Endothelial cell of umbilical vein (primary cell): ENCODE data around the gene SCYL1. TPM values are rescaled to one million over a fixed set of nuclear protein-coding genes. Genes with fewer than 3 reads are reported as not detected.

Source experiments
- BruUV-seq: library from RNA; stranded (reverse); fragments of 400-500 nt; replicated peaks from 2 replicates; lab custom pipeline; 2021; lab: Mats Ljungman, UMichigan
- CTCF ChIA-PET: fragments of 300-600, 350-600 bp; sonication (Branson Sonifier 250); formaldehyde crosslinking; loops from one replicate; lab custom pipeline; 2021; ENCODE audit warnings: antibody characterized with exemption, inconsistent platforms; lab: Charles Lee
- POLR2A ChIA-PET: fragments of 300-600, 350-600 bp; sonication (Branson Sonifier 250); formaldehyde crosslinking; loops from one replicate; lab custom pipeline; 2021; ENCODE audit warnings: antibody characterized with exemption, inconsistent platforms; lab: Charles Lee
- DNase-seq: peaks from one replicate; pipeline ENCODE4 v3.0.0-alpha.2; 2011; ENCODE audit warnings: low read depth, low spot score
- FAIRE-seq: peaks from 2 replicates; lab custom pipeline; 2011; peaks lifted over from hg19 to GRCh38; lab: Jason Lieb, UNC
- H2AFZ ChIP-seq: 2 replicates; pipeline ENCODE4 v1.6.0; 2012; ENCODE audit warnings: low read depth, low read length, control low read depth, inconsistent platforms
- H3K27ac ChIP-seq: 2 replicates; pipeline ENCODE4 v1.5.1; 2011; ENCODE audit warnings: low read depth, mild to moderate bottlenecking, control low read depth, low read length, moderate library complexity; ENCODE audit not compliant: insufficient read depth
- H3K27me3 ChIP-seq, 2 experiments: 2 replicates each; pipeline versions ENCODE4 v1.6.0 to v1.6.1; 2011; ENCODE audit warnings: low read length in 2 of 2, mixed read lengths in 1 of 2; ENCODE audit not compliant: control insufficient read depth in 2 of 2, insufficient read depth in 2 of 2
- H3K36me3 ChIP-seq, 2 experiments: 2 replicates in 1 of 2; 3 replicates in 1 of 2; pipeline ENCODE4 v1.5.1; 2011; ENCODE audit warnings: low read length in 2 of 2, mild to moderate bottlenecking in 1 of 2, moderate library complexity in 1 of 2; ENCODE audit not compliant: control insufficient read depth in 2 of 2, insufficient read depth in 2 of 2; ENCODE audit errors: extremely low read depth in 1 of 2
- H3K4me1 ChIP-seq: 3 replicates; pipeline ENCODE4 v1.5.1; 2011; ENCODE audit warnings: mild to moderate bottlenecking, low read length; ENCODE audit not compliant: control insufficient read depth, insufficient read depth; ENCODE audit errors: extremely low read depth
- H3K4me2 ChIP-seq: 2 replicates; pipeline ENCODE4 v1.6.1; 2011; ENCODE audit warnings: low read length, control low read depth, mixed read lengths; ENCODE audit not compliant: insufficient read depth
- H3K4me3 ChIP-seq, 3 experiments: fragments of 200-600 bp in 1 of 3; sonication (generic), shearing (Covaris generic) in 1 of 3; replicated peaks in 1 of 3; 2 replicates each; pipeline ENCODE4 v1.5.1; 2011 to 2016; ENCODE audit warnings: control low read depth in 3 of 3, low read length in 3 of 3, mild to moderate bottlenecking in 2 of 3, inconsistent platforms in 1 of 3, low read depth in 1 of 3, moderate library complexity in 1 of 3; ENCODE audit not compliant: insufficient read depth in 1 of 3
- H3K79me2 ChIP-seq: 2 replicates; pipeline ENCODE4 v1.6.0; 2012; ENCODE audit warnings: low read length, inconsistent platforms; ENCODE audit not compliant: control insufficient read depth, insufficient read depth
- H3K9ac ChIP-seq: replicated peaks from 2 replicates; pipeline ENCODE3; 2011; ENCODE audit warnings: low read length, control low read depth; ENCODE audit not compliant: insufficient read depth; ENCODE audit errors: extremely low read depth
- H3K9me1 ChIP-seq: replicated peaks from 3 replicates; pipeline ENCODE4 v1.6.0; 2011; ENCODE audit warnings: mild to moderate bottlenecking, low read length; ENCODE audit not compliant: control insufficient read depth, insufficient read depth; ENCODE audit errors: extremely low read depth
- H3K9me3 ChIP-seq: replicated peaks from 2 replicates; pipeline ENCODE4 v1.5.1; 2012; ENCODE audit warnings: low read length, inconsistent platforms; ENCODE audit not compliant: control insufficient read depth, insufficient read depth
- H4K20me1 ChIP-seq: replicated peaks from 2 replicates; pipeline ENCODE3; 2011; ENCODE audit warnings: mild to moderate bottlenecking, low read length; ENCODE audit not compliant: control insufficient read depth, insufficient read depth; ENCODE audit errors: extremely low read depth
- CTCF ChIP-seq, 2 donors: IDR thresholded peaks; 1 replicate in 1 of 2; 2 replicates in 1 of 2; pipeline ENCODE4 v1.5.1; 2011; ENCODE audit warnings: low read length in 2 of 2, mild to moderate bottlenecking in 2 of 2, moderate library complexity in 2 of 2, control low read depth in 1 of 2, inconsistent platforms in 1 of 2, low read depth in 1 of 2; ENCODE audit not compliant: insufficient read depth in 1 of 2; ENCODE audit errors: extremely low read depth in 1 of 2
- EZH2 ChIP-seq: IDR thresholded peaks from 2 replicates; pipeline ENCODE4 v1.6.1; 2012; ENCODE audit warnings: borderline replicate concordance, low read depth, mild to moderate bottlenecking, moderate library complexity, low read length, inconsistent platforms; ENCODE audit not compliant: severe bottlenecking
- FOS ChIP-seq: IDR thresholded peaks from 2 replicates; pipeline ENCODE4 v1.6.1; 2011; ENCODE audit warnings: mild to moderate bottlenecking, low read length, moderate library complexity, borderline replicate concordance; ENCODE audit not compliant: insufficient read depth
- GATA2 ChIP-seq: IDR thresholded peaks from 2 replicates; pipeline ENCODE4 v1.7.0; 2011; ENCODE audit warnings: low read depth, mild to moderate bottlenecking, moderate library complexity, mixed read lengths, low read length; ENCODE audit not compliant: insufficient read length, insufficient read depth
- JUN ChIP-seq: IDR thresholded peaks from 2 replicates; pipeline ENCODE4 v1.6.1; 2011; ENCODE audit warnings: borderline replicate concordance, low read depth; ENCODE audit not compliant: insufficient read length, insufficient read depth
- MAX ChIP-seq: IDR thresholded peaks from 2 replicates; pipeline ENCODE4 v1.6.1; 2011; ENCODE audit not compliant: insufficient read depth, insufficient read length
- MYC ChIP-seq: IDR thresholded peaks from one replicate; pipeline ENCODE4 v1.6.1; 2011; ENCODE audit warnings: mild to moderate bottlenecking, low read depth, low read length
- POLR2A ChIP-seq: IDR thresholded peaks from 2 replicates; pipeline ENCODE4 v1.6.1; 2012; ENCODE audit warnings: low read depth, mild to moderate bottlenecking, control low read depth, low read length
- POLR2AphosphoS5 ChIP-seq: IDR thresholded peaks from 2 replicates; pipeline ENCODE4 v1.6.1; 2012; ENCODE audit warnings: low read depth, mild to moderate bottlenecking, control low read depth, low read length, moderate library complexity; ENCODE audit not compliant: insufficient read depth
- dilution Hi-C: fragments of 300-500 bp; cut with MboI; formaldehyde crosslinking; loops from one replicate; pipeline ENCODE4 v1.15.0; 2019; ENCODE audit warnings: low sequenced_read_pairs; ENCODE audit not compliant: extremely low pct_ligation_motif_present
- intact Hi-C: fragments of 100-400 bp; cut with micrococcal nuclease; formaldehyde crosslinking; loops from one replicate; pipeline ENCODE4 v1.10.0; 2022
- polyA plus RNA-seq, 4 experiments: library from polyadenylated mRNA; depleted of rRNA in 3 of 4; stranded (reverse) in 3 of 4; unstranded in 1 of 4; fragments of >200 nt; gene quantifications; 2 replicates each; pipeline versions ENCODE4 v1.2.1 to v1.2.3, GENCODE V29; 2011 to 2012; ENCODE audit warnings: missing spikeins in 1 of 4
- total RNA-seq: library from RNA; stranded (reverse); gene quantifications from 2 replicates; pipeline ENCODE4 v1.2.3, GENCODE V29; 2021

SCYL1 gene
- total and polyA plus RNA-seq, 2 donors (not counting 3 experiments of a cell fraction or from before 2014, with no cell fraction given), result 88.2 to 126 TPM

- Histone ChIP-seq H3K36me3 (no peaks in the 10 kb centered on the region), H3K4me1 (peaks cover 54% of the 10 kb centered on the region), H4K20me1 (no peaks in the 10 kb centered on the region), H3K27me3 (no peaks in the 10 kb centered on the region), H3K9ac (peak overlapping the region; percentile 57), H3K4me3 (no peak overlapping the region), H3K9me3 (no peaks in the 10 kb centered on the region), H3K9me1 (no peaks in the 10 kb centered on the region), H3K27ac (peak overlapping the region; percentile 78), H3K4me2 (peak overlapping the region; percentile 44), H3K79me2 (peaks cover 12% of the 10 kb centered on the region), H2AFZ (peak overlapping the region; percentile 8)
- peak; percentile 91 for DNase-seq
- TF ChIP-seq POLR2AphosphoS5 (peak; percentile 18), GATA2 (no peak), EZH2 (no peak), JUN (peak; percentile 56), MYC (no peak), POLR2A (peak; percentile 58), MAX (no peak), CTCF (IDR thresholded peaks at IDR 0.05; ENCODE audit: extremely low read depth in 1 of 2, insufficient read depth in 1 of 2, low read depth in 1 of 2, low read length in 2 of 2) (no peak), FOS (peak; percentile 64)
- dilution Hi-C loops (no loop called here), intact Hi-C loops (loop anchor here (1.0 to 2.0 kb wide), 3 partner anchors 10 to 20 kb away; partner anchors contain the start of gene ZNRD2)
- ChIA-PET CTCF (interaction anchor here (0.8 to 4.3 kb wide), 10 partner anchors 9 to 54 kb away, joined by 3 to 54 read pairs (median 6); partner anchors contain the start of genes FAM89B, PCNX3 and ZNRD2), POLR2A (interaction anchor here (0.8 to 1.0 kb wide), 2 partner anchors 9 to 138 kb away, joined by 3 to 4 read pairs; partner anchors contain the start of genes NEAT1 and ZNRD2)
- no TSS peak for BruUV-seq
- FAIRE-seq, result peak; percentile 94
These were observed 35.9 kb downstream of the SCYL1 start for GRCh38 chr11:65560555-65561418.
